Tibial nerve (tissue), 4 donors: ENCODE data around the gene SHC1.

Source experiments
- EP300 ChIP-seq, 2 donors: sonication (generic); formaldehyde crosslinking; IDR thresholded peaks; one replicate each; pipeline ENCODE4 v1.6.1; 2017; ENCODE audit warnings: antibody characterized with exemption in 2 of 2, mild to moderate bottlenecking in 1 of 2
- POLR2A ChIP-seq, 2 donors: fragments of 450-650 bp; IDR thresholded peaks; one replicate each; pipeline ENCODE4 v1.6.1; 2017; ENCODE audit warnings: antibody characterized with exemption in 2 of 2, mild to moderate bottlenecking in 2 of 2, moderate library complexity in 2 of 2
- TF ChIP-seq, protein P1 (sequence below), 5 experiments: fragments of 200-600 bp in 3 of 5; fragments of 450-650 bp in 2 of 5; sonication (generic) in 3 of 5; IDR thresholded peaks; one replicate each; pipeline ENCODE4 v1.5.1; 2016 to 2019; ENCODE audit warnings: antibody characterized with exemption in 5 of 5, mild to moderate bottlenecking in 3 of 5, moderate library complexity in 2 of 5

DNA sequence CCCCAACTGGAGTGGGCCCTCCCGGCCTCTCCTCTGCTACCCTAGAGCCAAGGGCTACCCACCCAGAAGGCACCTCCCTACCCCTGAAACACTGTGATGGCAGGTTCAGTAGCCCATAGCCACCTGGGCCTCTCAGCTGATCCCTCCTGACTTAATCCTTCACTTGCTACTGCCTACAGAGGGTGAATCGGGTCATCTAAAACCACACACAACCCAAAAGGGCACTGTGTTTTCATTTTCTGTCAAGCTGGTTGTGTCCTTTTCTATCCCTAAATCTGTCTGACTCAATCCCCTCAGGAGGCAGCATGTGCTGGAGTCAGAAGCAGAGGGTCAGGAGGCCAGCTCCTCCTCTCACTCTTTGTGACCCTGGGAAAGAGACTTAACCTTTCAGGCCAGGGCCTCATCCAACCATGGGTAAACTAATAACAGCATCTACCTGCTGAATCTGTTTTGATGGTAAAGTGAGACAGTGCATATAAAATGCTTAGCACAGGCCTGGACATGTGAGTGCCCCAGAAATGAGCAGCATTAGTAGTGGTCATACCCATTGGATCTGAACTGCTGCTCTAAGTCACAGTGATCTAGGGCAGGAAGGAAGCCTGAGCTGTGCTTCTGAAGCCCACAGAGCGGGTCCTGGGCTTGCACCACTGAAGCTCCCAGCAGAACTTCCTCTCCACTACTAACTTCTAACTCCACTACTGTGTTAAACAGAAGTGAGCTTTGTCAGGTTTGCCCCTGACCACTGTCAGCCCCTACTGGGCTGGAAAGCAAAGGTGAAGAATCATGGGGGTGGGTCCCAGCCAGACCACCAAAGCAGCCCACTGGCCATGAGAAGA lies 45.0 kb downstream of the SHC1 start:
- TF ChIP-seq, protein P1, sequence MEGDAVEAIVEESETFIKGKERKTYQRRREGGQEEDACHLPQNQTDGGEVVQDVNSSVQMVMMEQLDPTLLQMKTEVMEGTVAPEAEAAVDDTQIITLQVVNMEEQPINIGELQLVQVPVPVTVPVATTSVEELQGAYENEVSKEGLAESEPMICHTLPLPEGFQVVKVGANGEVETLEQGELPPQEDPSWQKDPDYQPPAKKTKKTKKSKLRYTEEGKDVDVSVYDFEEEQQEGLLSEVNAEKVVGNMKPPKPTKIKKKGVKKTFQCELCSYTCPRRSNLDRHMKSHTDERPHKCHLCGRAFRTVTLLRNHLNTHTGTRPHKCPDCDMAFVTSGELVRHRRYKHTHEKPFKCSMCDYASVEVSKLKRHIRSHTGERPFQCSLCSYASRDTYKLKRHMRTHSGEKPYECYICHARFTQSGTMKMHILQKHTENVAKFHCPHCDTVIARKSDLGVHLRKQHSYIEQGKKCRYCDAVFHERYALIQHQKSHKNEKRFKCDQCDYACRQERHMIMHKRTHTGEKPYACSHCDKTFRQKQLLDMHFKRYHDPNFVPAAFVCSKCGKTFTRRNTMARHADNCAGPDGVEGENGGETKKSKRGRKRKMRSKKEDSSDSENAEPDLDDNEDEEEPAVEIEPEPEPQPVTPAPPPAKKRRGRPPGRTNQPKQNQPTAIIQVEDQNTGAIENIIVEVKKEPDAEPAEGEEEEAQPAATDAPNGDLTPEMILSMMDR (IDR thresholded peaks at IDR 0.05): no peak
- no peak for TF ChIP-seq POLR2A (IDR thresholded peaks at IDR 0.05)
- no peak for TF ChIP-seq EP300 (IDR thresholded peaks at IDR 0.05)
